ENCODE measurements around the gene KLK8.
"Not testable (repeated sequence)": the region's sequence is repeated elsewhere in the genome, so short reads cannot be mapped to it uniquely, and the experiment has no call there.

KLK8 gene

DNA sequence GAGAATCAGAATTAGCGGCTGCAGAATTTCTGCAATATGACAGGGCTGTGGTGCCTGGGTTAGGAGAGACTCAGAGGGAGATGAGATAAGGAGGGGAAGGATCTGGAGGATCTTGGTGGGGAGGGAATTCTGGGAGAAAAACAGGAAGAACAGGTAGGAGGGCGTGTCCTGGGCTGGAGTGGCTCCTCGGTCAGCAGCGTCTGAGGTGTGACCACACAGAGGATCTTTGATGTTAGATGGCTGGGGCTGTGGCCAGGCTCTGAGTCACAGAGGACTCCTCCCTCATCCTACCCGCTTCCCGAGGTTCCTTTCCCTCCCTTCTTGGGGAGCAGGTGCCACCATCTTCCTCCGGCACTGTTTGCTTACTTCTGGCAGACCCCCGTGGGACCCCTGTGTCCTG, 25.6 kb downstream of the KLK8 start:
- no peak for DNase-seq (ENCODE audit: insufficient read length, low spot score)
- TF ChIP-seq, protein P1, sequence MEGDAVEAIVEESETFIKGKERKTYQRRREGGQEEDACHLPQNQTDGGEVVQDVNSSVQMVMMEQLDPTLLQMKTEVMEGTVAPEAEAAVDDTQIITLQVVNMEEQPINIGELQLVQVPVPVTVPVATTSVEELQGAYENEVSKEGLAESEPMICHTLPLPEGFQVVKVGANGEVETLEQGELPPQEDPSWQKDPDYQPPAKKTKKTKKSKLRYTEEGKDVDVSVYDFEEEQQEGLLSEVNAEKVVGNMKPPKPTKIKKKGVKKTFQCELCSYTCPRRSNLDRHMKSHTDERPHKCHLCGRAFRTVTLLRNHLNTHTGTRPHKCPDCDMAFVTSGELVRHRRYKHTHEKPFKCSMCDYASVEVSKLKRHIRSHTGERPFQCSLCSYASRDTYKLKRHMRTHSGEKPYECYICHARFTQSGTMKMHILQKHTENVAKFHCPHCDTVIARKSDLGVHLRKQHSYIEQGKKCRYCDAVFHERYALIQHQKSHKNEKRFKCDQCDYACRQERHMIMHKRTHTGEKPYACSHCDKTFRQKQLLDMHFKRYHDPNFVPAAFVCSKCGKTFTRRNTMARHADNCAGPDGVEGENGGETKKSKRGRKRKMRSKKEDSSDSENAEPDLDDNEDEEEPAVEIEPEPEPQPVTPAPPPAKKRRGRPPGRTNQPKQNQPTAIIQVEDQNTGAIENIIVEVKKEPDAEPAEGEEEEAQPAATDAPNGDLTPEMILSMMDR (IDR thresholded peaks at IDR 0.05; ENCODE audit: insufficient read depth, missing control alignments): no peak
- FAIRE-seq: no peak

DNA sequence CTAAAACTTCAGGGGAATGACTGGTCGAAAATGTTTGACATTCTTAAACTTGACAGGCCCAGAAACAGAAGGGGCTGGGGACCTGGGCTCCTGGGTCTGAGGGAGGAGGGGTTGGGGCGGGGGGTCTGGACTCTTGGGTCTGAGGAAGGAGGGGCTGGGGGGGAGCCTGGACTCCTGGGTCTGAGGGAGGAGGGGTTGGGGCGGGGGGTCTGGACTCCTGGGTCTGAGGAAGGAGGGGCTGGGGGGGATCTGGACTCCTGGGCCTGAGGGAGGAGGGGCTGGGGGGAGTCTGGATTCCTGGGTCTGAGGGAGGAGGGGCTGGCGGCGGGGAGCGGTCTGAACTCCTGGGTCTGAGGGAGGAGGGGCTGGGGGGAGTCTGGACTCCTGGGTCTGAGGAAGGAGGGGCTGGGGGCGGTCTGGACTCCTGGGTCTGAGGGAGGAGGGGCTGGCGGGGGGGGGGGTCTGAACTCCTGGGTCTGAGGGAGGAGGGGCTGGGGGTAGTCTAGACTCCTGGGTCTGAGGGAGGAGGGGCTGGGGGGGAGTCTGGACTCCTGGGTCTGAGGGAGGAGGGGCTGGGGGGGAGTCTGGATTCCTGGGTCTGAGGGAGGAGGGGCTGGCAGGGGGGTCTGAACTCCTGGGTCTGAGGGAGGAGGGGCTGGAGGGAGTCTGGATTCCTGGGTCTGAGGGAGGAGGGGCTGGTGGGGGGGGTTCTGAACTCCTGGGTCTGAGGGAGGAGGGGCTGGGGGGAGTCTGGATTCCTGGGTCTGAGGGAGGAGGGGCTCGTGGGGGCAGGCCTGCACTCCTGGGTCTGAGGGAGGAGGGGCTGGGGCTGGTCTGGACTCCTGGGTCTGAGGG, 26.5 kb downstream of the KLK8 start:
- no peak for DNase-seq (ENCODE audit: insufficient read length, low spot score)
- TF ChIP-seq, protein P1 (IDR thresholded peaks at IDR 0.05; ENCODE audit: insufficient read depth, missing control alignments): no peak

DNA sequence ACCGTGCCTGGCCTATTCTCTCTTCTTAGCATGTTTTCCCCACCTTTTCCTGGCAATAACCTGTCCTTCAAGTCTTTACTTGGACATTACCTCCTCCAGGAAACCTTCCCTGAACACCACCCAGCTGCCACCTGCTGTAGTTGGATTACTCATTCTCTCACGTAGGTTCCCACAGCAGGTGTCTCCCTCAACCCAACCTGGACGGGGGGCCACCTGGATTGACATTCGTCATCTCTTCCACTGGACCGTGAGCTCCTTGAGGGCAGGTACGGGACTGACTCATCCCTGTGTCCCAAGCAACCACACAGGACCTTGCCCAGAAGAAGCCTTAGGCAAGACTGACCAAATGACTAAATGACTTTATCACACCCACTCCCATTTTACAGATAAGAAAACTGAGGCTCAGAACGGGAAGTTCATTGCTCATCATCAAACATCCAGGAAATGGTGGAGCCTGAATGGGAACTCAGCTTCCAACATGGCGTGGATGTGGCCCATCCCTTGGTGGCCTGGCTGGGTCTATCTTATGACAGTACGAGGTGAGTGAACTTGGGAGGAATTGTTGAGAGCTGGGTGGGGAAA, 28.5 kb downstream of the KLK8 start:
- TF ChIP-seq, protein P1 (IDR thresholded peaks at IDR 0.05; ENCODE audit: insufficient read depth, missing control alignments): no peak
- no peak for DNase-seq (ENCODE audit: insufficient read length, low spot score)
- FAIRE-seq: no peak

More for the DNA sequence above, 26.5 kb downstream of the KLK8 start:
- no peak for FAIRE-seq

DNA sequence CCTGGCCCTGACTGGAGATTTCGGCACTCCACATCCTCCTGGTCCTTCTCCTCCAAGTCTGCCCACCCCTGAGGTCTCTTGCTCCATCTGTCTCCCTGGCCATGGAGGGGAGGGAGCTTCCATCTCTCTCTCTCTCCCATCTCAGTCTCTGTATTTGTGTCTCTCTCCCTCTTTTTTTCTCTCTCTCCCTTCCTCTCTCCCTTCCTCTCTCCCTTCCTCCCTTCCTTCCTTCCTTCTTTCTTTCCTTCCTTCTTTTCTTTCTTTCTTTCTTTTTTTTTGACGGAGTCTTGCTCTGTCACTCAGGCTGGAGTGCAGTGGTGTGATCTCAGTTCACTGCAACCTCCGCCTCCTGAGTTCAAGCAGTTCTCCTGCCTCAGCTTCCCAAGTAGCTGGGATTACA, 31.6 kb downstream of the KLK8 start:
- not testable (repeated sequence) for DNase-seq (ENCODE audit: insufficient read length, low spot score); FAIRE-seq

DNA sequence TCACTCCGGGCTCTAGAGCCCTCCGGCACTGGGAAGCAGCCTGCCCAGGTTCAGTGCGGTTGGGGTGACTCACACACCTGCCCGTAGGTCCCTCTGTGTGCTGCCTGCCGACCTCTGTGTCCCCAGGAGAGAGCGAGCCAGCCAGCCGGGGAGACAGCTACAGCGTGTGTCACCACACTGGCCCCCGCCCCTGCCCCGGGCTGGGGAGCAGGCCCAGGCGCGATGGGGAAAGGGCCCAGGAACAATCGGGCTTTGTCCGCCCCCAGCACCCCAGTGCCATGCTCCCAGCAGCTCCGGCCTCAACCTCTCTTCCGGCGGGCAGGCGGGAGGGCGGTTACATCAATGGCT, 32.0 kb downstream of the KLK8 start, which contains the start of gene KLK6:
Gene KLK6 (minus strand): TSS at position 179 of the 348 bp plus-strand sequence. CDS start 1,487 bp downstream, outside the sequence.
- DNase-seq (ENCODE audit: insufficient read length, low spot score): no peak
- no peak for FAIRE-seq

DNA sequence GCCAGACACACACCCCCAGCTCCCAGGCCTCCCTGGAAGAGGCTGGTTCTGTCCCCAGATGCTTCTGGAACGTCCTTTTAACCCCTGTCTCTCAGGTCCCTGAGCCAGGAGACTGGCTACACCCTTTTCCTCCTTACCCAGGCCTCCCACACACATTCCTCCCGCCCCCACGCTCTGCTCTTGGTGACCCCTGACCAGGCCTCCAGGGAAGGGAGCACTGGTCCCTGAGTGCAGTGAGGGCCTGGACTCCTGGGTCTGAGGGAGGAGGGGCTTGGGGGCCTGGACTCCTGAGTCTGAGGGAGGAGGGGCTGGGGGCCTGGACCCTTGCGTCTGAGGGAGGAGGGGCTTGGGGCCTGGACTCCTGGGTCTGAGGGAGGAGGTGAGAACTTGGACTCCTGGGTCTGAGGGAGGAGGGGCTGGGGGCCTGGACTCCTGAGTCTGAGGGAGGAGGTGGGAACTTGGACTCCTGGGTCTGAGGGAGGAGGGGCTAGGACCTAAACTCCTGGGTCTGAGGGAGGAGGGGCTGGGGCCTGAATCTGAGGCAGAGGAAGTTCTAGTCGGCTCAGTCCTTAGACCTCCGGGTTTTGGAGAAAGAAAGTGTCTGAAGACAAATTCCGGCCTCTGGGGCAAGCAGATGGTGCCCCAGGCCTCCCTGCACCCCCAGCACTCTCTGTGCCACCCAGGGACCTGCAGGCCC, 32.5 kb downstream of the KLK8 start:
- DNase-seq (ENCODE audit: insufficient read length, low spot score): no peak
- no peak for FAIRE-seq
- TF ChIP-seq, protein P1 (IDR thresholded peaks at IDR 0.05; ENCODE audit: insufficient read depth, missing control alignments): no peak

More for the DNA sequence above, 32.0 kb downstream of the KLK8 start, which contains the start of gene KLK6:
- TF ChIP-seq, protein P1 (IDR thresholded peaks at IDR 0.05; ENCODE audit: insufficient read depth, missing control alignments): no peak

DNA sequence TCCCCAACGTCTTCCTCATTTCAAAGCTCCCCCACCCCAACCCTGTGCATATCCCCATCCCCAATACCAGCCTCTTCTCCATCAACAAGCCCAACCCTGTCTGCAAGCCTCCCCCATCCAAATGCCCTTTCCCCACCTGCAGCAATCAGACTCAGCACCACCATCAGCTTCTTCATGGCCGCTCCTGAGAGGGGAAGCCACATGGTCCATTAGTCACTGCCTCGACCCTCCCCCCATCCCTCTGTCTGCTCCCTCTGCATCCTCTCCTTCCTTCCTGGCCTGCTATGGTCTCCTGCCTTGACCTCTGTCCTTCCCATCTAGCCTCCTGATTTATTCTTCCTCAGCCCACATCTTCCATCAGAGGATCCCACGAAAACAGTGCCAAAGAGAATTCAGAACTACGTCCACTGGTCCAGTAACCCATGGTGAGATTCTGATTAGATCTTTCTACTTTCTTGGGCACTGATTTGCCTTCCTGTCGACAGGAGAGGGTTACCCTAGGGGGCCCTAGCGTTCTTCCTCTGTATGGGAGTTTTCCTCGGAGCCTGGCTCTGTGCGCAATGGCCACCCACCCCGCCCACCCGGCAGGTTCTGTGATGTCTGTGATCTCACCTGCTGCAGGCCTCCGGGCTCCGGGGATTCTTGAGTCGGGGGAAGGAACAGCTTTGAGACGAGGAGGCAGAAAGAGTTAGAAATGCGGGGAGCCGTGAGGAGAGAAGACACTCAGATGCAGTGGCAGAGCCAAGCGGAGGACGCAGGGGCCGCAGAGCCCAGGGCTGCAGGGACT, 33.3 kb downstream of the KLK8 start:
- no peak for FAIRE-seq
- no peak for DNase-seq (ENCODE audit: insufficient read length, low spot score)

More for the DNA sequence above, 33.3 kb downstream of the KLK8 start:
- TF ChIP-seq, protein P1 (IDR thresholded peaks at IDR 0.05; ENCODE audit: insufficient read depth, missing control alignments): no peak

Data from D721Med (cell line).